Cardiac fibroblast (primary cell): Measurements from ENCODE around the gene NT5DC3.

ENCODE experiments used
- DNase-seq, 2 donors: peaks; one replicate each; pipeline versions ENCODE4 v3.0.0 to v3.0.0-alpha.2; 2010; ENCODE audit warnings: low read depth in 2 of 2
- H3K4me3 ChIP-seq, 2 donors: replicated peaks in 1 of 2; 1 replicate in 1 of 2; 2 replicates in 1 of 2; pipeline ENCODE4 v1.5.1; 2011; ENCODE audit warnings: low read depth in 2 of 2, low read length in 2 of 2, mild to moderate bottlenecking in 2 of 2, moderate library complexity in 1 of 2
- CTCF ChIP-seq: IDR thresholded peaks from one replicate; pipeline ENCODE4 v1.5.1; 2011; ENCODE audit warnings: low read depth, mild to moderate bottlenecking, low read length, inconsistent platforms

The NT5DC3 gene

DNA sequence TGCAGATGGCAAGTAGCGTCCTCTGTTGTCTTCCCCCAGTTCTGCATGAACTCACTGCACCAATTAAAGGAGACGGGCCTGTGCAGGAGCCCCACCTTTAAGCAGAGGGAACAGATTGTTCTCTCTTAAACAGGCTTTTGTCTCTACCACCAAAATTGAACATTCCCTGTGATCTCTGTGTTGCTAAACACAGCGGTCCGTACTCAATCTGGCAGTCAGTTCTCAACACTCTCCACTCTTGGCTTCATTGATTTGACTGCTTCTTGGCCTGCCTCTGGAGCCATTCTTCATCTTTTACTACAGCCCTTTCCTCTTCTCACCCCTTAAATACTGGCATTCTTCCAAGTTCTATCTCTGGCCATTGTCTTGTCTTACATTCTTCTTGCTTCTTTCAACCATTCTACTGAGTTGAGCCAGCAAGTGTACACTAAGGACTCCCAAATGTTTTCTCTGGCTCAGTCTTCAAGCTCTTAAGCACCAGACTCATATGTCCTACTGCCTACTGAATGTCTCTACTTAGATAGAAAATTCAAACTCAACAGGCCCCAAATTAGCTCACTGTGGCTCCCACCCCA is 8.0 kb upstream of the NT5DC3 start:
- peak; percentile 64 to 74 for DNase-seq
- no peak overlapping the region for H3K4me3 ChIP-seq
- TF ChIP-seq CTCF, result no peak

DNA sequence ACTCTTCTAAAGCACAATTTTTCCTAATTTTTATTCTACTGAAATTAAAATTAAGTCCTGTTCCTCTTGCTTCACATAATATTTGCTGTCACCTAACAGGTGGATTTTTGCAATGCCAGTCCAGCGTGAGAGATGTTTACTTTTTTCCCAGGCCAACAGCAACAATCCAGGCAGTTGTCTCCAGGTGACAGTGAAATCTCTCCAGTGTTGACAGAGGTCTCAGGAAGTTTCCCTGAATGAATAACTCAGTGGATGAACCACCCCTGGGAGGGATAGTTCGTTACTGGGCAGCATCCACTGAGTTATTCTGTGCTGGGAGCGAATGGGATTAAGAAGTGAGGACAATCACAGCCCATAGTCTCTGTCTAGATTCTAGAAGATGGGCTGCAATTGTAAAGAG is 7.1 kb upstream of the NT5DC3 start:
- no peak for TF ChIP-seq CTCF
- no peak overlapping the region for H3K4me3 ChIP-seq
- DNase-seq, result no peak

DNA sequence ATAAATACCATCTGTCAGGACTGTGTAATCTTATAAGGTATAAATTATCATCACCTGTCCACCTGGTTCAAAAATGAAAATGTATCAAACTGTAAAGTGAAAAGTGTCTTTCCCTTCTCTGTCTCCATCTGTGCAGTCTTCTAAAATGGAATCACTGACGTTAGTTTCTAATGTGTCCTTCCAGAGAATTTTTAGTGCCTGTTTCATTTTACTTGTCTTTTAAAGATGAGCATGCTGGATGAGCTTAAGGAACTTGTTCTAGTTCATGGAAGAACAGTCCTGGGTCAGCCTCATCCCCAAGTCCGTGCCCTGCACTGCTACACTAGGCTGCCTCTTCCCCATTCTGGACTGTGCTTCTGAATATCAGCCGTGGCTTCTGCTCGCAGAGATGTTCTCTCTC is 5.4 kb upstream of the NT5DC3 start:
- DNase-seq, result no peak
- H3K4me3 ChIP-seq, result no peak overlapping the region
- no peak for TF ChIP-seq CTCF

DNA sequence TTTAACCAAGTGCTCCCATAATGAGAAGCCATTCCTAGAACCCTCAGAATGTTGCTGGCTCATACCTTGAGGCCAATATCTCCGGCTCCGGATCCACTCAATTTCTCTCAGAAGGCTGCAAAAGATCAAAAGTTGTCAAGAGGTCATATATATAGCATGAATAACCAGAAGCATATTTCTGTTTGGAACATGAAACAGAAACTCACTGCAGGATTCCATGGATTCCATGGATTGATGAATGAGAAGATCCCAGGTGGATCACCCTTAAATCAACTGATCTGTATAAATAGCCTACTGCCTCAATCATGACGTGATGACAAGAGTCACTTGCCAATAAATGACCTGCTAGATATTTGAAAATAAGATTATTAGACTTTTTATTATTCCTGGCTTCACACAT is 3.3 kb upstream of the NT5DC3 start:
- H3K4me3 ChIP-seq, result no peak overlapping the region
- no peak for DNase-seq
- TF ChIP-seq CTCF, result no peak

DNA sequence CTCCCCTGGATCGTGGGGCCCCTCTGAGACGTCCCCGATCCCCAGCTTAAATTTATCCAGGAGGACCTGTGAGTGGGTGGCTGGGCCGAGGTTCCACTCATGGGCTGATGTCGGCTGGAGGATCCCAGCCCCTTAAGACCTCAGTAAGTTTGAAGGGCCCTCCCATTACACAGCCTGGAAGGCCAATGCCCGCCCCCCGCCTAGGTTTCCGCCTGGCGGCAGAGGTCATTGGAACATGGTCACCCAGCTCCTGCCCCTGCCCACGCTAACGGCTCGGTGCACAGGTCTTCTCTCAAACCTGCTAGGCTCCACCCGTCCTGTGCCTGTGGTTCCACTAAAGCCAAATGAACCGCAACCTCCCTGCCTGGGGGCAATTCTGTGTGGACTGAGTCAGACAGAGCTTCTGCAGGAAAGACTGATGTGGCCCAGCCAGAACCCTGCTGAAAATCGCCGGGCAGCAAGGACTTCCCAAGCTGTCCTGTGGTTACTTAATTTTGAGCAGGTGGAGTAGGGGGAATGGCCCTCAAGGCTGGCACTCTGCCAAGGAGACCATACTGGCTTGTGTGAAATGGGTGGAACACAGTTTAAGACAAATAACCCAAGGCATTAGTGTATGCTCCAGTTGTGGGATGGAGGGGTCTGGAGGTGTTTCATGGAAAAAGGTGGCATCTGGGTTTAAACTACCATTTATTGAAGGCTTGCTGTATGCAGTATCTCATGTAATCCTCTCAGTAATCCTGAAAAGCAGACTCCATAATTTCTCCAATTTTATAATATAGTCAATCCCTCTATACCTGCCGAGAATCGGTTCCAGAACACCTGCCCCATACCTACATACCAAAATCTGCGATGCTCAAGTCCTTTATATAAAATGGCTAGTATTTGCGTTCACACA is 903 bp upstream of the NT5DC3 start:
- peak overlapping the region; percentile 66 to 83 for H3K4me3 ChIP-seq
- TF ChIP-seq CTCF, result no peak

GRCh38 chr12:103840462-103840875 is 565 bp downstream of the NT5DC3 start:
- H3K4me3 ChIP-seq, result peak overlapping the region; percentile 80 to 83
- no peak for TF ChIP-seq CTCF
- DNase-seq, result peak in 1 of 2 donors; percentile 54

More for the DNA sequence above, 903 bp upstream of the NT5DC3 start:
- peak; percentile 40 to 46 for DNase-seq
